Measurements from ENCODE around the gene ARHGAP20.

ARHGAP20 gene

DNA sequence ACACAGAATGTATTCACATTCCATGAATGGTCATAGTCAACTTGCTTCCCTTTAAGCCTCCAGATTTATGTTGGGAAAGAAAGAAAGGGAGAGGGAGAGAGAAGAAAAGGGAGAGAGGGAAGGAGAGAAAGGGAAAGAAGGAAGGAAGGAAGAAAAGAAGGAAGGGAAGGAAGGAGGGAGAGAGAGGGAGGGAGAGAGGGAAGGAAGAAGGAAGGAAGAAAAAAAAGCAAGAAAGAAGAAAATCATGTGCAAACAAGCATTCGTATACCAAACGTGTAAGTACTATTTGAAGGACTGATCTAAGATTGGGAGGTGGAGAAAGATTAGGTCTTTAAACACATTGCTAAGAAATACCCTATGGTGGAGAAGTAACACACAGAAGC is 23.9 kb upstream of the ARHGAP20 start:
- no peak for DNase-seq (ENCODE audit: low read depth, low spot score)
- H3K4me3 ChIP-seq (ENCODE audit: low read depth, low read length) = no peak overlapping the region
- TF ChIP-seq, protein P1, sequence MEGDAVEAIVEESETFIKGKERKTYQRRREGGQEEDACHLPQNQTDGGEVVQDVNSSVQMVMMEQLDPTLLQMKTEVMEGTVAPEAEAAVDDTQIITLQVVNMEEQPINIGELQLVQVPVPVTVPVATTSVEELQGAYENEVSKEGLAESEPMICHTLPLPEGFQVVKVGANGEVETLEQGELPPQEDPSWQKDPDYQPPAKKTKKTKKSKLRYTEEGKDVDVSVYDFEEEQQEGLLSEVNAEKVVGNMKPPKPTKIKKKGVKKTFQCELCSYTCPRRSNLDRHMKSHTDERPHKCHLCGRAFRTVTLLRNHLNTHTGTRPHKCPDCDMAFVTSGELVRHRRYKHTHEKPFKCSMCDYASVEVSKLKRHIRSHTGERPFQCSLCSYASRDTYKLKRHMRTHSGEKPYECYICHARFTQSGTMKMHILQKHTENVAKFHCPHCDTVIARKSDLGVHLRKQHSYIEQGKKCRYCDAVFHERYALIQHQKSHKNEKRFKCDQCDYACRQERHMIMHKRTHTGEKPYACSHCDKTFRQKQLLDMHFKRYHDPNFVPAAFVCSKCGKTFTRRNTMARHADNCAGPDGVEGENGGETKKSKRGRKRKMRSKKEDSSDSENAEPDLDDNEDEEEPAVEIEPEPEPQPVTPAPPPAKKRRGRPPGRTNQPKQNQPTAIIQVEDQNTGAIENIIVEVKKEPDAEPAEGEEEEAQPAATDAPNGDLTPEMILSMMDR (IDR thresholded peaks at IDR 0.05; ENCODE audit: low read depth, low read length) = no peak
- in situ Hi-C loops (cut with HindIII; ENCODE audit: low sequenced_read_pairs) = no loop called here

DNA sequence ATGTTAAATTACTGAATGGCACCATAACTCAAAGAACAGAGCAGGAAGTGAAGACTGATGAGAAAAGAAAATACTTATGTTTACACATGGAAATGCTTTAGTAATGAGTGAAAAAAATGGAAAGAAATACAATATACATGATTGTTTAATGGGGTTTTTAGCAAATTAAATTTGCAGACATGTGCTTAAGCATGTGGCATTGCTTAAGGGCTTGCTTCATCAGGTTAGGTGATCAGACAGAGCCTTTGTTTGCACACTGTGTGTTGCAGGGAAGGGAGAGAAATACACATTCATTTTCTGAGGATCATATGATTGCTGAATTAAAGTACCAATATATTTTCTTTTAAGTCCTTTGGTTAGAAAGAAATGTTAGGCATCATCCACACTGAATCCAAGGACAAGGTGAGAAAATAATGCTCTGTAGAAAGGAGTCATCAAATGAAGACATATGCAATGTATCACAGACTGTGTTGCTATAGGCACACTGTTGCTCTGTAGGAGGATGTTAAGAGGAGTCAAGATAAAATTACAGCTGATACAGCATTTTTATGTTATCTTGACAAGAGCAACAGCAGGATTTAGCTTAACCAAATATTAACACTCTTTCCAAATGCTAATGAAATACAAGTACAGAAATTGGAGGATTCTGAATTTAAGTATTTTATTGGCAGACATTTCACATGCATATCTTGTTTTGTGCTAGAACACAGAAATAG is 23.4 kb upstream of the ARHGAP20 start:
- in situ Hi-C loops (cut with HindIII; ENCODE audit: low sequenced_read_pairs) = no loop called here
- no peak for DNase-seq (ENCODE audit: low read depth, low spot score)
- TF ChIP-seq, protein P1 (IDR thresholded peaks at IDR 0.05; ENCODE audit: low read depth, low read length) = no peak
- H3K4me3 ChIP-seq (ENCODE audit: low read depth, low read length) = no peak overlapping the region

GRCh38 chr11:110734790-110735189 is 22.6 kb upstream of the ARHGAP20 start:
- TF ChIP-seq, protein P1 (IDR thresholded peaks at IDR 0.05; ENCODE audit: low read depth, low read length) = no peak
- H3K4me3 ChIP-seq (ENCODE audit: low read depth, low read length) = no peak overlapping the region
- no peak for DNase-seq (ENCODE audit: low read depth, low spot score)
- in situ Hi-C loops (cut with HindIII; ENCODE audit: low sequenced_read_pairs) = no loop called here

DNA sequence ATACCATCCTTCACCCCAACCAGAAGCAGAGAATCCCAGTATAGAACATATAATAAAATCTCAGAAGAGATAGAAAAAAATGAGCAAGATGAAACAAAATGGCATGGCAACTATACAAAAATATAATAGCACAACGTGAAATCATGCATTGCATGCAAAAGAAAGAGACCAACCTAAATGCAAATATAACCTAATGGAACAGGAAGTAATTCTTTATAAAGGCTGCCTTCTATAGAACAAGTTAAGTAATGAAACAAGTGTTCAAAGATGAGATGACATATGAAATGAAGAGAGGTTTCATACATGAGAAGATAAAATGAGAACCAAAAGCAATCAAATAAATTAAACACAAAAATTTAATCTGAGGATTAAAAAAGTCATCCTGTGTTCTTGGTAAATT is 18.5 kb upstream of the ARHGAP20 start:
- H3K4me3 ChIP-seq (ENCODE audit: low read depth, low read length) = no peak overlapping the region
- no peak for DNase-seq (ENCODE audit: low read depth, low spot score)
- in situ Hi-C loops (cut with HindIII; ENCODE audit: low sequenced_read_pairs) = no loop called here
- TF ChIP-seq, protein P1 (IDR thresholded peaks at IDR 0.05; ENCODE audit: low read depth, low read length) = no peak

- TF ChIP-seq, protein P1 (IDR thresholded peaks at IDR 0.05; ENCODE audit: low read depth, low read length) = no peak
- no peak for DNase-seq (ENCODE audit: low read depth, low spot score)
- in situ Hi-C loops (cut with HindIII; ENCODE audit: low sequenced_read_pairs) = no loop called here
- no peak overlapping the region for H3K4me3 ChIP-seq (ENCODE audit: low read depth, low read length)
These were observed 16.6 kb upstream of the ARHGAP20 start for GRCh38 chr11:110728883-110729282.

DNA sequence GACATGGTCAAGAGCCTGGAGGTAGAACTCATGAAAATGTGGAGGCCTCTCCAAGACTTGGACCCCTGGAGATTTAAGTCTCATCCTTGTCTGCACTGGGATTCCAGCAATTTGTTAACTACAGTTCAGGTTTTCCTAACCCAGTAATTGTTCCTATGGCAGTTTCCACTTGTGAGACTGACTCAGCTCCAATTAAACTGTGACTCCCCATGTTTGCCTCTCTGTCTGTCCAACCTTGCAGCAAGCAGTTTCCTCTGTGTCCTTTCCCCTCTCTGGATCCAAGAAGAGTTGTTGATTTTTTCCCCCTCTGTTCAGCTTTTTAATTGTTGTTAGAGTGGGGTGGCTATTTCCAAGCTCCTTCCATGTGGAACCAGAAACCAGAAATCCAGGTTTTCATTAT is 16.2 kb upstream of the ARHGAP20 start:
- in situ Hi-C loops (cut with HindIII; ENCODE audit: low sequenced_read_pairs) = no loop called here
- no peak for DNase-seq (ENCODE audit: low read depth, low spot score)
- TF ChIP-seq, protein P1 (IDR thresholded peaks at IDR 0.05; ENCODE audit: low read depth, low read length) = no peak

More for the DNA sequence above, 16.2 kb upstream of the ARHGAP20 start:
- H3K4me3 ChIP-seq (ENCODE audit: low read depth, low read length) = no peak overlapping the region

All from astrocyte of the spinal cord (primary cell).